ENCODE data around the gene GPR55. TPM values are rescaled to one million over a fixed set of nuclear protein-coding genes. Genes with fewer than 3 reads are reported as not detected.

The GPR55 gene
- total RNA-seq, 1 donor from 2014 or later = 0.18 TPM

DNA sequence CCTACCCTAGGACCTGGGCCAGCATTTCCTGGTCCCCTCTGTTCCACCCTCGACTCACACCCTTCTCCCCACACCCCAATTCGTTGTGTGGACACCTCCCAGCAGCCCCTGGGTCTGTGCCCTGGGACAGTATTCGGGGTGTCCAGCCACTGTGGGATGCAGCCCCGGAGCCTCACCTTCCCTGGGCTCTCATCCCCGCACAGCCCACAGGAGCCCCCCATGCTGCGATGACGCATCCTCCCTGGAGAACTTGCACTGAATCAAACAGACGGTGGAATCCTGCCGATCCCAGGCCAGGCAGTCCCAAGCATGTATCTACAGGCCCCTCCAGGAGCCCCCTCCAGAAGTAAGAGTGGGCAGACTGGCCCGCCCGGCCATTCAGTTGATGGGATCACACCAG, 50.6 kb downstream of the GPR55 start:
- ATAC-seq (no peak), DNase-seq (ENCODE audit: low spot score) (no peak)
- intact Hi-C loops (cut with DNase I) = no loop called here

DNA sequence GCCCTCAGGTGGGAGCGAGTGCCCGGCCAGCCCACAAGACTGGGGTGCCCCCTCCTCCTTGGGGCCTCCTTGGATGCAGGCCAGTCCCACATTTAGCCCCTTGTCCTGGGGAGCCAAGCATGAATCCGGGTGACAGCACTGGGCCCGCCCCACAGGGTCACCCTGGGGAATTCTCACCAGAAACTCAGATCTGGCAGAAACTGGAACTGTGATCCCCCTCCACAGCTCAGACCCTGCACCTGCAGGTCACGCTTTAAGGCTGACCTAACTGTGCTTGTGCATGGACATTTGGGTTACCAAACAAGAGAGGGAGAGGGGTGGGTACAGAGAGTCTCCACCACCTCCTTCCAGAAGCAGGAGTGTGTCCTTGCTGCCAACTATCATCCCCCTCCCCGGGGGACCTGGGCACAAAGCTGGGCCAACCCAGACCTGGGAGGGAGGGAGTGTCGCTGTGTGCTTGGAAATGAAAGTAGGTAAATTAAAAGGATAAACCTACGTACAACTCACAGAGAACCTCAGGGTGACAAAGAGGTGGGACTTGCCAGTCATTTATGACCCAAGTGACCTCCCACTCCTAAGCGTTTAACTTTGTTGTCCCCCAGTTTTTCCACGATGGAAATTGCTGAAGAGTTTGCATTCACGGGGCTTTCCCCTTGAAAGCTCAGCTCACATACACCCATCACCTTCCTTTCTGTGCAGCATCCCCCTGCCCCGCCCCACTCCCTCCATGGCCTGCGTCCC, 51.2 kb downstream of the GPR55 start:
- no peak for DNase-seq (ENCODE audit: low spot score)
- intact Hi-C loops (cut with DNase I) = no loop called here
- no peak for ATAC-seq

DNA sequence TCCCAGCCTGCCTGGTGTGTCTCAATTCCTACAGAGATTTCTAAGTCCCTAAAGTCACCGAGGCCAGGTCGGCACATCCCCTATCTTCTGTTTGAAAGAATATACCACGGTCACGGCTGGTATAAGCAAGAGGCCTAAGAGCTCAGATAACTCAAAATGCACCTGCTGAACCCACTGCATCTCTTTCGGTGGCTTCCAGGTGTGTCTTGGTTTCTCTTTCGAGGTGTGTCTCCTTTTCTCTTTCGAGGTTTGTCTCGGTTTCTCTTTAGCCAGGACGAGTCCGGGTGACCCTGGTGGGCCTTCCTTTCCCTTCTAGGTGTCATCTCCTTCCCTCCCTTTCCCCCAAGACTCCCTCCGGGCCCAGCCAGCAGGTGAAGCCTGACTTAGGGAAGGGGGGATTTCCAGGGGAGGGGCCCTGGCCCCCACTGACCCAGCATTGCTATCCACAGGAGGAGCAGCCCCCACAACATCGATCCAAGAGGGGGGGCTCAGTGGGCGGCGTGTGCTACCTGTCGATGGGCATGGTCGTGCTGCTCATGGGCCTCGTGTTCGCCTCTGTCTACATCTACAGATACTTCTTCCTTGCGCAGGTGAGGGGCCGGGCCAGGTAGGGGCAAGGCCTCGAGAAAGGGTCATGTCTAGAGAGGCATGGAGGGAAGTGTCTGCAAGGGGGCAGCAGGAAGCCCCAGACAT, 51.9 kb downstream of the GPR55 start:
- ATAC-seq = no peak
- DNase-seq (ENCODE audit: low spot score) = no peak
- intact Hi-C loops (cut with DNase I) = no loop called here

DNA sequence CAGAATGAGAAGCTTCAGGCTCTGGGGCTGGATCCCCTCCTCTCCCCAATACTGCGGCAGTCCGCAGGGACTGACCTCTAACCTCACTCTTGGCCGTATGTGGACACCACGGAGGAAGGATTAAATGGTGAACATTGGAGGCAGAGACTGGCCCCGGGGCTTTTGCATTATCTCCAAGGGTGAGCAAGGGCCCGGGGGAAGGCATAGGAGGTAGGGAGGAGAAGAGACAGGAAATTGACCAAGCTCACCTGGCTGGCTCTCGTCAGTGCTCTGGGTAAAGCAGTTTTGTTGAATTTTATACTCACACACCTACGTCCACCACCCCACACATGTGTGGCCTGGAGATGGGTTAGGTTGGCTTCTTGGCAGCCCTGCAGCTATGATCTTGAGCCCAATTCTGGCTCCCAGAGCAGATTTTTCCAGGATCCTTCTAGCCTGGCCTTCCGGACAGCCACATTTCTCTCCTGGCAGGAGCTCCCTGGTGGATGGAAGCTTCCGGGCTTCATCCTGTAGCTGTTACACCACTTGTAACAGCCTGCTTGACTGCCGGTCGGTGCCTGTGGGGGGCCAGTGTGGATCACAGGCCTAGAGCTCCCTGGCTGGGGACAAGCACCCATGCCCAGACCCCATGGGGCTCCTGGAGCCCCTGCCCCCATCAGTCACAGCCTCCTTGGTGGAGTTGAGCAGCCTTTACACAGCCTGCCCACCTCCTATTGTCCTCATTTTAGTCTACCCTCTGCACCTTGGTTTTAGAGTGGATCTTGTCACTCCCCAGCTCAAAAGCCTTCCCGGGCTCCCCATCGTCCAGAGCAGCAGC, 52.7 kb downstream of the GPR55 start:
- DNase-seq (ENCODE audit: low spot score) (no peak), ATAC-seq (no peak)
- intact Hi-C loops (cut with DNase I) = no loop called here

DNA sequence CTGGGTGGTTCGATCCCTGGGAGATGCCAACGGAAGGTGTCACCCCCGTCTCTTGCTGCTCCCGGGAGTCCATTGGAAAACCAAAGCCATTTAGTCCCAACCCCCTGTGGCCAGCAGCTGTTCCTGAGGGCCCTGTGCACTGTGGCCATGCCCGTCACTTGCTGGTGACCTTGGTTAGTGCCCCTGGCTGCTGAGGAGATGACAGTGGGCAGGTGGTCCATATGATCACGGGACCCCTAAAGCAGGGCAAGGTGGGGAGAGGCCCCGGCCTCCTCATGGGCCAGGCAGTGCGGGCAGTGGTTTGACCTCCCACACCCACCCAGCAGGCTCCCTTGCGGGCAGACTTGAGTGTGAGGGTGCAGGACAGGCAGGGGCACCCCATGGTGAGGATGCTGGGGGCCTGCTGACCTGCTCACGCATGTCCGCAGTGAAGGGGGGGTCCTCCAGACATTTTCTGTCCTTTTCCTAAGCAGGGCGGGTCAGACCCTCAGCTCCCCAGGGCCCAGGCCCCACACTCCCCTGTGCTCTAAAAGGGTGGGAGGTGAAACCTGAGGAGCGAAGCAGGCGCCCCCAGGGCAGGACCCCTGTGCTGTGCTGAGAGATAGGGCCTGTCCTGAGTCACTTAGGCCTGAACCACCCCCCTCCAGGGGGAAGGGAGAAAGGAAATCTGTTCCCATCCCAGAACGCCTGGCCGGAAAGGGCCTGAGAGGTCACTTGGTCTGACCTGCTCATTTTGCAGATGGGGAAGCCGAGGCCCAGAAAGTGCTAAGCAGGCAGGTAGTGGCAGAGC, 53.5 kb downstream of the GPR55 start:
- DNase-seq (ENCODE audit: low spot score) (no peak), ATAC-seq (no peak)
- intact Hi-C loops (cut with DNase I) = no loop called here

DNA sequence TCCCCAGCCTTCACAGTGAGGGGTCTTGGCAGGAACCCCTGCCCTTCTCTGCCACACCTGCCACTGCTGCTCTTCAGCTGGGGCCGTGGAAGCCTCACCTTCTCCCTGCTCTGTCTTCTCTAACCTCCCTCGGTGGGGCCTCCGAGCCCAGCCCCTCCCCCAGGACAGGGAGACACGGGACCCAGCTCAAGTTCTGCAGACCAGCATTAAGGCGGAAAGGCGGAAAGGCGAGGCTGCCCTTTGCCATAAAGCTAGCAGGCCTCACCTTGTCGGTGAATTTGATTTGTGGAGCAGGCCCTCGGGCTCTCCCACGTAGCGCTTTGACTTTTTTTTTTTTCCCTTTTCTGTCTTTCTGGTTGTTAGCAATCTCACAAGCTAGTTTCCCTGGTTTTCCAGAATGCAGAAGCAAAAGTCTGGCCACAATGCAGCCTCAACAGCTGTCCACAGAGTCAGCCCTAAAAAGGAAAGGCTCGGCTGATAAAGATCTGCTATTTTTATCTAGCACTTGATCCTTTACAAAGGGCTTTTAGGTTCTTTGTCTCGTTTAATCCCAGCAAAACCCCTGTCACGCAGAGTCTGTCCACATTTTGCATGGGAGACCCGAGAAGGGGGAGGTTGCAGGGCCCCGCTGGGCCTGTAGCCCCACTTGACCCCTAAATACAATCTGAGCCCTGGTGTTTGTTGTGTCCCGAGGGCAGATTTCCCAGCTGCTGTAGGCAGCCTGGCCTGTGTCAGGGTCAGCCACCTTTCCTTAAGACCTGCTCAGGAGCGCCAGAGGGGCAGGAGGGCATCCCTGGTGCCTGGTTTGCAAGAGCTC, 54.3 kb downstream of the GPR55 start:
- no peak for ATAC-seq
- intact Hi-C loops (cut with DNase I) = no loop called here
- no peak for DNase-seq (ENCODE audit: low spot score)

DNA sequence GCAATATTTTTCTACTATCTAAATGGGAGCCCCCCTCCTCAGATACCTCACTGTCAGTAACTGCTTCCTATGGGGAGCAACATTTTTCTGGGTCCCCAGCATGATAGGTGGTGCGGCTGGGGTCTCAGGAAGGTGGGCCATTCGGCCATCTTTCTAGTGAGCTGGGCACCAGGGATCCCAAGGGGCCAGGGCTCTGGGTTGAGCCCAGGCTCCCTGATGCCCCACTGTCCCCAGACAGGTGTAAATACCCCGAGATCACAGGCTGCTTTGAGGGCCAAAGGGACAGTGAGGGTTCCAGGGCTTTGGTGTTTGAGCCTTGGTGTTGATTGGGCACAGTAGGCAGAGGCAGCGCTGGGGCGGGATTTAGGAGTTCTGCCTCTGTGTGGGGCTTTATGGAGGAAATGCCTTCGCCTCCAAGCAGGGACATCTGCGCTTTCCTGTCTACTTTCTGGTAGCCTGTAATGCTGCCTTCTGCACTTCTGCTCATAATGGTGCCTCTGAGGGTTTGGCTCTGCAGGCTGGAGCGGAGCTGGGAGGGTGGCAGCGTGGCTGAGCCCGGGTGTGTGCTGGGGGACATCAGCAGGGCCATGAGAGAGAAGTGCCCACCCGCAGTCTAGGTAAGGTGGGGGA, 55.0 kb downstream of the GPR55 start:
- no peak for ATAC-seq
- intact Hi-C loops (cut with DNase I) = no loop called here
- no peak for DNase-seq (ENCODE audit: low spot score)

DNA sequence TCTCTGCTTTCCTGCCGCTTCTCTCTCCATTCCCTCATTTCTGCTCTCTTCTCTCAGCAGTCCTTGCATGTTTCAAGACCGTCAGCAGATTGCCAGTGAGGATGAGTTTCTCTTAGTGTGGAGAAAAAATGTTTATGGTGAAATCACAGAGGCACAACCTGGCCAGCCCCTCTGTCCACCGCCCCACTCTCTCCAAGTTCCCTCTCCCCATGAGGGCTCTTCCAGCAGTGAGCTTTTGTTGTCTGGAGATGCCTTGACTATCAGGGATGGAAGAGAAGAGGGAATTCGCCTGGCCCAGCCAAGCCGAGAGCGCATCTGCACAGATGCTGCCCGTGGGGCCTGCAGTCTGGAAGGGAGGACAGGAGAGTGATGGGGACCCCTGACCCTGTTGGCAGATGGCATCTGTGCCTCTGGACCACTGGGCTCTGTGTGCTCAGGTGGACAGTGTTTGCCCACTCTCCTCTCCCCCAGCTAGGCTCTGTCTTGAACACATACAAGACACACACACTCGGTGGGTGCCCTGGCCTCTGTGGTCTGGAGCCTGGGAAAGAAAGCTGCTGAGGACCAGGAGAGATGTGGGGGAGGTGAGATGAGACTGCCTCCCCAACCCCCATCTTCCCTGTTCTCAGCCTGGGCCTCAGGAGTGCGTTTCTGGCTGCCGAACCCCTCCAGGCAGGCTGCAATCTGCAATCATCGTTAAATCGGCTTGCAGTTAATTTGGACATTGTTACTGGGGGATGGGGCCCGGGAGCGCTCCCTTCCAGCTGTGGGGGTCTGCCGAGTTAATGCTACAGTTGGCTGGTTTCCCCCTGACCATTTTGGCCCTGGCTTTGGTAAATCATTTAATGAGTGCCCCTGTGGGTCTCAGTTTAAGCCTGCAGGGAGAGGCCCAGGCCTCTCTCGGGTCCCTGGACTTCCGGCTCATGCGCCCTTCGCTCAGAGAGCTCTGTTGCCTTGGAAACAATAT, 55.8 kb downstream of the GPR55 start:
- ATAC-seq (no peak), DNase-seq (ENCODE audit: low spot score) (no peak)
- intact Hi-C loops (cut with DNase I) = no loop called here

DNA sequence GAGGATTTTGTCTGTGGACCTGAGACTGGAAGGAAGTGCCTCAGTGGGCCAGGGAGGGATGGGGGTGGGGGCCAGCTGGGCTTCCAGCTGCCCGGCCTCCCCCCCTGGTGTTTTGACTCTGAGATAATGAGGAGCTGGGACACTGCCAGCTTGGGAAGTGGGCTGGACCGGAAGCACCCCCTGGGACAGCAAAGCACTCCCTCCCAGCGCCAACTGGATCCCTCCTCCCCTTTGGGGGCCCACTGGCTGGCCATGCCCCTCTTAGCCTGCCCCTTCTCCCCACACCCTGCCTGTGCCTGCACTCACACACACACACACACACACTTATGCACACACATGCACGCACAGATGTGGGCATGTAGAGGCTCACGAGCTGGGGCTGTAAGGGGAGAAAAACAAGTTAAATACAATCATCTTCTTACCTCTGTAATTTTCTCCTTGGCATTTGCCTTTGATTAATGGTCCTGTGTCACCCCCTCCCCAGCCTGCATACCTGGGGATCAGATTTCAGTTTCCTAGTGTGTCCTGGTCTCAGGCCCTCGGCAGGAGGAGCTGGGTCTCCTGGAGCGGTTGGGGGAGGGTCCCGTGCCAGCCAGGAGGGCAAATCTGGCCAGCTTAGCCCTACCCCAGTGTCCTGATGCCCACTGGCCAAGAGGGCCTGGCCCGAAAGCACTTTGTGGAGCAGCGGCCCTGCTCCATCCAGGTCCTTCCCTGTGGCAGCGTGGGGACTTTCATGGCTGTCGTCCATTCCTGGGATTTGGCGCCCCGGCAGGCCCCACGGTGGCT, 56.7 kb downstream of the GPR55 start:
- DNase-seq (ENCODE audit: low spot score) (no peak), ATAC-seq (no peak)
- intact Hi-C loops (cut with DNase I) = no loop called here

DNA sequence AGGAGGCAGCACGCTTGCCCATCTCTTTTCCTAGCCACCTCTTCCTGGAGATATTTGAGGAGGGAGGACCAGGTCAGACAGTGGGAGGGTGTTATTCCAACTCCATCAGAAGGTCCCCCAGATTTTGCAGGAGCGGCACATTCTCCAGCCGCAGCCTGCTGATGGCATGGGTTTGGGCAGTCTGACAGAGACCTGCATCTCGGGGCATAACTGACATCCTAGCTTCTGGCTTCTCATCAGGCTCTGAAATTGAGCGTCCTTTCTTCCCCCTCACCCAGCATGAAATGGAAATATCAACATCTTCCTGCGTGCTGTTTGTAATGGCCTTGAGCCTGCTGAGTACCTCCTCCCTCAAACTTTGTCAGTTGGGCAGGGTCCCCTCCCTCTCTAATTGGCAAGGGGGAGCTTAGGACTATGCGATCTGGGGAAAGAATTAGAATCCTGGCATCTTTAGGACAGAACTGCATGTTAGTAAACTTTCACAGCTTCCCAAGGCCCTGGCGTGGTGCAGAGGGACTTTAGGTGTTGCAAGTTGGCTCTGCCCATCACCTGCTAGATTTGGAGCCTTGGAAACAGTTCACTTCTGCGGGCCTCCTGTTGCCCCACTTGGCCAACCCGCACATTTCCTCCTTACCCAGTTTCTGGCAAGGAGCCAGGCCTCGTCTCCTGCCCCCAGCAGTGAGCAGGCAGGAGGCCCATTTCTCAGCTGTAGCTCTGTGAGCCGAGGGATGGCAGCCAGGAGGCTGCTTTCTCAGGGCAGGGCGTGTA, 58.1 kb downstream of the GPR55 start:
- DNase-seq (ENCODE audit: low spot score) = no peak
- no peak for ATAC-seq
- intact Hi-C loops (cut with DNase I) = no loop called here

DNA sequence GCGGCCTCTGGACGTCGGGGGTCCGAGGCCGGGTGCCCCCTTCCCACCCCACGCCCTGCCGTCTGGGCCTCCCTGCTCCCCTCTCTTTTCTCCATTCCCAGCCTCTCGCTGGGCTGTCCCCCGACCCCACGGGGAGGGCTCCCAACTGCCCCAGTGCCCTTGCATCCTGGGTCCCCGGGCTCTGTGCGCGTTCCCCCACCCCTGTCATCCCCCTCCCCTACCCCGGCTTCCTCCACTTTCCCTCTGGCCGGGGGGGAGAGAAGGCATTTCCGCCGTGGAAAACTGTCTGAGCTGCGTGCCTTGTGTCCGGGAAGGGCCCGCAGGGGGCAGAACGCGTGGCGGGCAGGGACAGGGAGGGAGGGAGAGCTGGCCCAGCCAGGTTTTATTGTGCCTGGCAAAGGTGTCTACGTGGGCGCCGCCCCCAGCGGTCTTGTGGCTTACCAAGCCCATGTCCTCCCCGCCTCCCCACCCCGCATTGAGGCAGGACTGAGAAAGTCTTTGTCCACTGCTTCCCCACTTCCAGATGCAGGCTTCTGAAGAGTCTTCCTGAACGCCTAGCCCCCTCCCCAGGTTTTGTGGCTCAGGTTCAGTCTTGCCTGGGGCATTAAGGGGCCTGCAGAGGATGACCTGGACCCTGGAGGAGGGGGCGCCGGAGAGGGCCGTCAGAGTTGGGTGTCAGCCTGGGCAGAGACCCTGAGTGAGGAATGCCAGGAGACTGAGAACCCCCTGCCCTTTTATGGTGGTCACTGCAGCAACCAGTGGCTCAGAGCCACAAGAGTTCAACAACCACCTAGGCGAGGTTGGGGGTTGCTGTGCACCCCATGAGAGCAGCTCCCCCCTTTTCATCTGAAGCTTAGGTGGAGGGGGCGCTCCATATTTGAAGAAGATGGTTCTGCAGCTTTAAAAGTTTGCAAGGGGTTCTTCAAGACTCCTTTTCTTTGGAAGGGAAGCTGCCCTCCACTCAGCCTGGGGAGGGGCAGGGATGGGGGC, 59.0 kb downstream of the GPR55 start:
- intact Hi-C loops (cut with DNase I) = no loop called here
- ATAC-seq (peak; percentile 46), DNase-seq (ENCODE audit: low spot score) (no peak)

DNA sequence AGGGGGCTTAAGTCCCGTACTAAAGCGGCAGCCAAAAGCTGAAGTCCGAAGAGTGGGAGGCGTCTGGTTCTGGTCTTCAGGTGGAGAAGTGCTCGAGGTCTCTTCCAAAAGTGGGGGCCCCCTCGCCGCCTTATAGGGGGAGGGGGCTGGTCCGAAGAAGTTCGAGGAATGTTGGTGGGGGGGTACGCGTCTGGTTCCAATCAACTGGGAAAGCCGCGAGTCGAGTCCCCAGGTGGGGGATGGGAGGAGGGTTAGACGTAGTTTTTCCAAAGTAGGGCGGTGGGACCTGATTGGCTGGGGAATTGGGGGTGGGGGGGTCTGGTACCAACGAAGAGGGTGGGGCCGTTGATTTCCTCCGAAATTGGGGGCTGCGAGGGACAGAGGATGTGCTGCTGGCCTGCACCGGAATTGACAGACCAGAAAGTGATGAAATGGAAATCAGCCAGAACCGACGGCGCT, 59.7 kb downstream of the GPR55 start:
- ATAC-seq (peak; percentile 4), DNase-seq (ENCODE audit: low spot score) (no peak)
- intact Hi-C loops (cut with DNase I) = no loop called here

DNA sequence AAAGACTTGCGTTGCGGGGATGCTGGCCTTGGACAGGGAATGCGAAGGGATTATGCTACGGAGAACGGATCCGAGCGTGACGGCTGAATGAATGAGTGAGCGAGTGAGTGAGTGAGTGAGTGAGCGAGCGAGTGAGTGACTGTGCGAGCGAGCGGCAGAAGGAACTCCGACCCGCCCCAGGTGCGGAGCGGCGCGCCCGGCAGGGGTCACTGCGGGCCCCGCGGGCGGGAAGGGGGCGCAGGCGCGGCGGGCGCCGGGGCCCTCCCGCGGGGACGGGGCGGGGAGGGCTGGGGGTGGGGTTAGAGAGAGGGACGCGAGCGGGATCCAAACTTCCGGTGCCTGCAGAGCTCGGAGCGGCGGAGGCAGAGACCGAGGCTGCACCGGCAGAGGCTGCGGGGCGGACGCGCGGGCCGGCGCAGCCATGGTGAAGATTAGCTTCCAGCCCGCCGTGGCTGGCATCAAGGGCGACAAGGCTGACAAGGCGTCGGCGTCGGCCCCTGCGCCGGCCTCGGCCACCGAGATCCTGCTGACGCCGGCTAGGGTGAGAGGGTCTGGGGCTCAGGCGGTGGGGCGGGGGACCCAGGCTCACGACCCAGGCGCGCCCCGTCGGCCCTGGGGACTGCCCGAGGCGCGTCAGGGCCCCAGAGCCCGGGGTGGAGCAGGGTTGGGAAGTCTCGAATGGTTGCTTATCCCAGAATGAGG, 60.3 kb downstream of the GPR55 start, which contains the start of gene ITM2C:
TSS of gene ITM2C (plus strand) at position 338 of the 702 bp plus-strand sequence. CDS start at position 422, 84 bp downstream.
- ATAC-seq (peak; percentile 73), DNase-seq (ENCODE audit: low spot score) (peak; percentile 79)
- intact Hi-C loops (cut with DNase I) = no loop called here

Data from sciatic nerve (tissue), 2 donors.